Fibroblast of lung (primary cell): ENCODE results near the gene LCAT. TPM values are rescaled to one million over a fixed set of nuclear protein-coding genes. Genes with fewer than 3 reads are reported as not detected.

Experiments
- DNase-seq, 2 donors: peaks; one replicate each; pipeline versions ENCODE4 v3.0.0 to v3.0.0-alpha.2; 2010; ENCODE audit warnings: low read depth in 2 of 2
- H2AFZ ChIP-seq: 2 replicates; pipeline ENCODE4 v1.5.1; 2012; ENCODE audit warnings: low read length, control low read depth, inconsistent platforms
- H3K27ac ChIP-seq: 2 replicates; pipeline ENCODE4 v1.5.1; 2011; ENCODE audit warnings: low read length, control low read depth; ENCODE audit not compliant: insufficient read depth
- H3K27me3 ChIP-seq: 2 replicates; pipeline ENCODE4 v1.5.1; 2011; ENCODE audit warnings: mild to moderate bottlenecking, low read length; ENCODE audit not compliant: control insufficient read depth, insufficient read depth
- H3K36me3 ChIP-seq: 2 replicates; pipeline ENCODE4 v1.5.1; 2011; ENCODE audit warnings: low read length; ENCODE audit not compliant: control insufficient read depth, insufficient read depth
- H3K4me1 ChIP-seq: 2 replicates; pipeline ENCODE4 v1.5.1; 2011; ENCODE audit warnings: low read length; ENCODE audit not compliant: control insufficient read depth, insufficient read depth; ENCODE audit errors: extremely low read depth
- H3K4me2 ChIP-seq: 2 replicates; pipeline ENCODE4 v1.5.1; 2011; ENCODE audit warnings: low read length, control low read depth; ENCODE audit not compliant: insufficient read depth; ENCODE audit errors: extremely low read depth
- H3K4me3 ChIP-seq, 4 experiments: fragments of 200-600 bp in 1 of 4; sonication (generic) in 1 of 4; replicated peaks in 1 of 4; 2 replicates each; pipeline ENCODE4 v1.5.1; 2011 to 2016; ENCODE audit warnings: low read length in 4 of 4, low read depth in 3 of 4, mild to moderate bottlenecking in 3 of 4, control low read depth in 2 of 4, inconsistent platforms in 1 of 4, mixed read lengths in 1 of 4; ENCODE audit not compliant: insufficient read depth in 1 of 4; ENCODE audit errors: control extremely low read depth in 1 of 4
- H3K79me2 ChIP-seq: 2 replicates; pipeline ENCODE4 v1.5.1; 2012; ENCODE audit warnings: mild to moderate bottlenecking, low read length, inconsistent platforms; ENCODE audit not compliant: control insufficient read depth, insufficient read depth
- H3K9ac ChIP-seq: 2 replicates; pipeline ENCODE4 v1.5.1; 2011; ENCODE audit warnings: mild to moderate bottlenecking, low read length, control low read depth; ENCODE audit not compliant: insufficient read depth
- H3K9me3 ChIP-seq: 2 replicates; pipeline ENCODE4 v1.5.1; 2012; ENCODE audit warnings: low read depth, low read length; ENCODE audit not compliant: control insufficient read depth, insufficient read depth
- H4K20me1 ChIP-seq: 2 replicates; pipeline ENCODE4 v1.5.1; 2011; ENCODE audit warnings: low read length; ENCODE audit not compliant: control insufficient read depth, insufficient read depth; ENCODE audit errors: extremely low read depth
- CTCF ChIP-seq, 2 donors: IDR thresholded peaks in 1 of 2; conservative IDR thresholded peaks in 1 of 2; 1 replicate in 1 of 2; 2 replicates in 1 of 2; pipeline ENCODE4 v1.5.1; 2011 to 2012; ENCODE audit warnings: low read length in 2 of 2, control low read depth in 1 of 2, inconsistent platforms in 1 of 2, low read depth in 1 of 2, mild to moderate bottlenecking in 1 of 2
- EZH2 ChIP-seq: IDR thresholded peaks from 2 replicates; pipeline ENCODE4 v1.5.1; 2012; ENCODE audit warnings: low read length, control low read depth, mild to moderate bottlenecking; ENCODE audit errors: missing control alignments
- polyA minus RNA-seq: library from RNA; depleted of rRNA, polyadenylated mRNA; stranded (reverse); fragments of >200 nt; gene quantifications from 2 replicates; pipeline ENCODE4 v1.2.3, GENCODE V29; 2011; ENCODE audit warnings: low replicate concordance
- polyA plus RNA-seq, 2 donors: library from polyadenylated mRNA; depleted of rRNA in 1 of 2; stranded (reverse) in 1 of 2; unstranded in 1 of 2; fragments of >200 nt; gene quantifications; 2 replicates each; pipeline ENCODE4 v1.2.1, GENCODE V29; 2011 to 2012; ENCODE audit warnings: missing spikeins in 1 of 2
- total RNA-seq: library from RNA; depleted of rRNA; stranded (reverse); fragments of >200 nt; gene quantifications from 2 replicates; pipeline ENCODE4 v1.2.1, GENCODE V29; 2014

The LCAT gene, protein sequence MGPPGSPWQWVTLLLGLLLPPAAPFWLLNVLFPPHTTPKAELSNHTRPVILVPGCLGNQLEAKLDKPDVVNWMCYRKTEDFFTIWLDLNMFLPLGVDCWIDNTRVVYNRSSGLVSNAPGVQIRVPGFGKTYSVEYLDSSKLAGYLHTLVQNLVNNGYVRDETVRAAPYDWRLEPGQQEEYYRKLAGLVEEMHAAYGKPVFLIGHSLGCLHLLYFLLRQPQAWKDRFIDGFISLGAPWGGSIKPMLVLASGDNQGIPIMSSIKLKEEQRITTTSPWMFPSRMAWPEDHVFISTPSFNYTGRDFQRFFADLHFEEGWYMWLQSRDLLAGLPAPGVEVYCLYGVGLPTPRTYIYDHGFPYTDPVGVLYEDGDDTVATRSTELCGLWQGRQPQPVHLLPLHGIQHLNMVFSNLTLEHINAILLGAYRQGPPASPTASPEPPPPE
- total RNA-seq (3.3 and 6.4 TPM in 2 replicates), polyA plus RNA-seq (4.5 and 5.8 TPM in 2 replicates), polyA minus RNA-seq (6.0 and 26.2 TPM in 2 replicates)
- 11.6 and 12.1 TPM in 2 replicates for polyA plus RNA-seq (2012)

DNA sequence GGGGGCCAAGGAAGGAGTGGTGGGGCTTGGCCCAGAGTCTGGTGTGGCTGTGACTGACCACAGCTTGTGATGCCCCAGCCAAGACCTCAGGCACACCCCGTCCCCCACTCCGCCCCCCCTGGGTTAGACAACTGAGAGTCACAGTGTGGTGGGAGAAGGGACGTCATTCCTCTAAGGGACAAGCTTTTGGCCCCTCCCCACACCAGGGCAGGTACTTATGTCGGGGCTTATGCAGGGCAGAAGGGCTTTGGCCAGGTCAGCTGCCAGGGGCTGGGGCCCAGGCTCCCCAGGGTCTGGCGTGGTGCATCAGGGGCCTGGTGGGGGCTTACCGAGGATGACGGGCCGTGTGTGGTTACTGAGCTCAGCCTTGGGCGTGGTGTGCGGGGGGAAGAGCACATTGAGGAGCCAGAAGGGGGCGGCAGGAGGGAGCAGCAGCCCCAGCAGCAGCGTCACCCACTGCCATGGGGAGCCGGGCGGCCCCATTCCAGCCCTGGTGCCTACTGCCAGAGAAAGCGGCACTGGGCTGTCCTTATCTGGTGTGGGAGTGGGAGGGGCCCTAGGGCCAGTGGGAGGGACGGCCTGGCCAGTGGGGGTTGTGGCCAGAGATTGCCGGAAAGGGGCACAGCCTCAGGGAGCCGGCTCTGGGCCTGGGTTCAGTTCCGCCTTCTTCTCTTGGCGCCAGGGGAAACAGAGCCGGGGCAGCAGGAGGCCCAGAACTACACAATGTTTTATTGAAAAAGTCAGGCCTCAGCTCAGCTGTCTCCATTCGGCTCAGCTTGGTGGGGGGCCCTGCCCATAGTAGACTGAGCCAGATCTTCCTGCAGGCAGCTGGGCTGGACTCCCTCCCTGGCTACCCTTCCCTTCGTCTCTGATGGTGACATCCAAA lies at the start of gene LCAT:
Gene LCAT, minus strand, starts transcription at position 502 of the 886 bp plus-strand sequence. Its CDS starts 19 bp downstream, at position 483.
- H3K4me1 ChIP-seq, result peaks cover 9% of the 10 kb centered on the region
- peaks cover 2% of the 10 kb centered on the region for H3K79me2 ChIP-seq
- peaks cover 75% of the 10 kb centered on the region for H3K36me3 ChIP-seq
- no peak within 1 kb of the TSS for H3K9ac ChIP-seq
- peak within 1 kb of the TSS; percentile 63 for H3K27ac ChIP-seq
- no peaks in the 10 kb centered on the region for H3K27me3 ChIP-seq
- DNase-seq, result peak; percentile 36 to 56
- H3K4me2 ChIP-seq, result peak within 1 kb of the TSS; percentile 13
- TF ChIP-seq EZH2 (no peak), CTCF (conservative IDR thresholded peaks at IDR 0.05 in 1 of 2, IDR thresholded peaks at IDR 0.05 in 1 of 2; ENCODE audit: low read depth in 1 of 2, low read length in 2 of 2) (no peak)
- H2AFZ ChIP-seq, result no peak within 1 kb of the TSS
- H3K4me3 ChIP-seq, result no peak within 1 kb of the TSS
- no peaks in the 10 kb centered on the region for H4K20me1 ChIP-seq
- H3K9me3 ChIP-seq, result no peaks in the 10 kb centered on the region

GRCh38 chr16:67993207-67994039 lies 49.5 kb upstream of the LCAT start:
- Histone ChIP-seq H3K27me3 (no peaks in the 10 kb centered on the region), H3K4me3 (peak overlapping the region in 1 of 4 experiments; percentile 41), H3K4me1 (peaks cover 2% of the 10 kb centered on the region), H3K36me3 (no peaks in the 10 kb centered on the region), H2AFZ (peak overlapping the region; percentile 80), H3K9ac (peak overlapping the region; percentile 26), H3K27ac (no peak overlapping the region), H3K4me2 (peak overlapping the region; percentile 66), H3K79me2 (no peaks in the 10 kb centered on the region), H4K20me1 (no peaks in the 10 kb centered on the region), H3K9me3 (no peaks in the 10 kb centered on the region)
- peak; percentile 50 to 60 for DNase-seq
- no peak for TF ChIP-seq EZH2
- peak; percentile 70 to 73 for TF ChIP-seq CTCF (conservative IDR thresholded peaks at IDR 0.05 in 1 of 2, IDR thresholded peaks at IDR 0.05 in 1 of 2; ENCODE audit: low read depth in 1 of 2, low read length in 2 of 2)
